Activated CD8-positive, alpha-beta memory T cell treated with anti-CD3 and anti-CD28 coated beads, Interleukin-2, amount 50 U/mL, for 1 hour (primary cell): Measurements from ENCODE around the gene LDLR.
"Not testable (repeated sequence)": the region's sequence is repeated elsewhere in the genome, so short reads cannot be mapped to it uniquely, and the experiment has no call there.

Source experiments
- DNase-seq: peaks from one replicate; pipeline ENCODE4 v3.0.0-alpha.2; 2020; ENCODE audit errors: extremely low read depth

LDLR gene

GRCh38 chr19:11105014-11105636 is 15.9 kb downstream of the LDLR start:
- no peak for DNase-seq

DNA sequence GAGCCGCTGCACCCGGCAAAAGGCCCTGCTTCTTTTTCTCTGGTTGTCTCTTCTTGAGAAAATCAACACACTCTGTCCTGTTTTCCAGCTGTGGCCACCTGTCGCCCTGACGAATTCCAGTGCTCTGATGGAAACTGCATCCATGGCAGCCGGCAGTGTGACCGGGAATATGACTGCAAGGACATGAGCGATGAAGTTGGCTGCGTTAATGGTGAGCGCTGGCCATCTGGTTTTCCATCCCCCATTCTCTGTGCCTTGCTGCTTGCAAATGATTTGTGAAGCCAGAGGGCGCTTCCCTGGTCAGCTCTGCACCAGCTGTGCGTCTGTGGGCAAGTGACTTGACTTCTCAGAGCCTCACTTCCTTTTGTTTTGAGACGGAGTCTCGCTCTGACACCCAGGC is 17.2 kb downstream of the LDLR start:
- no peak for DNase-seq

- no peak for DNase-seq
These were observed 19.5 kb downstream of the LDLR start for GRCh38 chr19:11108746-11109145.

GRCh38 chr19:11111117-11111770 is 22.0 kb downstream of the LDLR start:
- DNase-seq, result no peak

- DNase-seq, result no peak
These were observed 22.5 kb downstream of the LDLR start for GRCh38 chr19:11111771-11112144.

DNA sequence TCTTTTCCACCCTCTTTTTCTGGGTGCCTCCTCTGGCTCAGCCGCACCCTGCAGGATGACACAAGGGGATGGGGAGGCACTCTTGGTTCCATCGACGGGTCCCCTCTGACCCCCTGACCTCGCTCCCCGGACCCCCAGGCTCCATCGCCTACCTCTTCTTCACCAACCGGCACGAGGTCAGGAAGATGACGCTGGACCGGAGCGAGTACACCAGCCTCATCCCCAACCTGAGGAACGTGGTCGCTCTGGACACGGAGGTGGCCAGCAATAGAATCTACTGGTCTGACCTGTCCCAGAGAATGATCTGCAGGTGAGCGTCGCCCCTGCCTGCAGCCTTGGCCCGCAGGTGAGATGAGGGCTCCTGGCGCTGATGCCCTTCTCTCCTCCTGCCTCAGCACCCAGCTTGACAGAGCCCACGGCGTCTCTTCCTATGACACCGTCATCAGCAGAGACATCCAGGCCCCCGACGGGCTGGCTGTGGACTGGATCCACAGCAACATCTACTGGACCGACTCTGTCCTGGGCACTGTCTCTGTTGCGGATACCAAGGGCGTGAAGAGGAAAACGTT is 24.0 kb downstream of the LDLR start:
- no peak for DNase-seq

DNA sequence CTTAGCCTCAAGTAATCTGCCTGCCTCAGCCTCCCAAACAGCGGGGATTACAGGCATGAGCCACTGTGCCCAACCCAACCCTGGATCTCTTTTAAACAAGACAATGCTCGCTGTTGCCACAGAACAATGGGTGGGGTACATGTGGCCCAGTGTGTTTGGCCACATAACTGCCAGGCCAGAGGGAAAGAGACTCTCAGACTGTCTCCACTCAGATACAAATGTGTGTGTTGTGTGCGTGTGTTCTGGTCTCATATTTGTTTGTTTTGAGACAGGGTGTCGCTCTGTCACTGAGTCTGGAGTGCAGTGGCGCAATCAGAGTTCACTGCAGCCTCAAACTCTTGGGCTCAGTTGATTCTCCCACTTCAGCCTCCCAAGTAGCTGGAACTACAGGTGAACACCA is 25.8 kb downstream of the LDLR start:
- DNase-seq, result no peak

GRCh38 chr19:11115895-11116446 is 26.7 kb downstream of the LDLR start:
- DNase-seq, result no peak

- no peak for DNase-seq
These were observed 27.2 kb downstream of the LDLR start for GRCh38 chr19:11116507-11116906.

DNA sequence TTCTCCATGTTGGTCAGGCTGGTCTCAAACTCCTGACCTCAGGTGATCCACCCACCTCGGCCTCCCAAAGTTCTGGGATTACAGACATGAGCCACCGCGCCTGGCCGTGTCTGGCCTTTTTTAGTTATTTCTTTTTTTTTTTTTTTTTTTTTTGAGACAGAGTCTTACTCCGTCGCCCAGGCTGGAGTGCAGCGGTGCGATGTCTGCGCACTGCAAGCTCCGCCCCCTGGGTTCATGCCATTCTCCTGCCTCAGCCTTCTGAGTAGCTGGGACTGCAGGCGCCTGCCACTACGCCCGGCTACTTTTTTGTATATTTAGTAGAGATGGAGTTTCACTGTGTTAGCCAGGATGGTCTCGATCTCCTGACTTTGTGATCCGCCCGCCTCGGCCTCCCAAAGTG is 32.7 kb downstream of the LDLR start:
- not testable (repeated sequence) for DNase-seq

- no peak for DNase-seq
These were observed 33.9 kb downstream of the LDLR start for GRCh38 chr19:11123114-11123513.

GRCh38 chr19:11124157-11124556 is 34.9 kb downstream of the LDLR start:
- DNase-seq, result not testable (repeated sequence)

DNA sequence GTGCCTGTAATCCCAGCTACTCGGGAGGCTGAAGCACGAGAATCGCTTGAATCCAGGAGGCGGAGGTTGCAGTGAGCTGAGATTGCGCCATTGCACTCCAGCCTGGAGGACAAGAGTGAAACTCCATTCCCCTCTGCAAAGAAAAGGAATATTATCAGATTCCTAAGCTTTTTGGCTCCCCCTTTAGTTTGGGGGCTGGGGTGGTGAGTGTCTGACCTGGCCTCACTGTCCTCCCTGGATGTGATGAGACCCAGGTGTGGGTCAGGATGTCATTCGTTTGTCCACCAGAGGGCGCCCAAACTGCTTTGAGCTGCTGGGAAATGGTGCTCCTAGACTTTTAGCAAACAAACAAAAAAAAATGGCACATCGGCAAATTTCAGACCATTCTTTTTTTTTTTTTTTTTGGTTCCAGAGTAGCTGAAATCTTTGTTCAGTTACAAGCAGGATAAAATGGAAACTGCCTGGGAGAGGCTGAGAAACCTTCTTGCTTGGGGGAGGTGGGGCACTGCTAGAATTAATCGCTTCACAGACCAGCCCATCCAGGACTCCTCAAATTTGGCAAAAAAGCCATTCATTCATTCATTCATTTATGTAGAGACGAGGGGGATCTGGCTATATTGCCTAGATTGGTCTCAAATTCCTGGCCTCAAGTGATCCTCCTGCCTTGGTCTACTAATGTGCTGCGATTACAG is 36.9 kb downstream of the LDLR start:
- peak; percentile 37 for DNase-seq

DNA sequence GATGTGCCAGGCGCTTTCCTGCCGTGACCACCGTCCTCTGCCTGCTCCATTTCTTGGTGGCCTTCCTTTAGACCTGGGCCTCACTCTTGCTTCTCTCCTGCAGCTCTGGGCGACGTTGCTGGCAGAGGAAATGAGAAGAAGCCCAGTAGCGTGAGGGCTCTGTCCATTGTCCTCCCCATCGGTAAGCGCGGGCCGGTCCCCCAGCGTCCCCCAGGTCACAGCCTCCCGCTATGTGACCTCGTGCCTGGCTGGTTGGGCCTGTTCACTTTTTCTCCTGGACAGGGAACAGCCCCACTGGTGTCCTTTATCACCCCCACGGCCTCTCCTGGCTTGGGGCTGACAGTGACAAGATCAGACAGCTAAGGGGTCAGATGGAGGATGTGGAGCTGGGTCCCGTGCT is 38.6 kb downstream of the LDLR start:
- DNase-seq, result no peak

- no peak for DNase-seq
These were observed 41.7 kb downstream of the LDLR start for GRCh38 chr19:11130824-11131455.

GRCh38 chr19:11131471-11131870 is 42.2 kb downstream of the LDLR start:
- DNase-seq, result no peak

DNA sequence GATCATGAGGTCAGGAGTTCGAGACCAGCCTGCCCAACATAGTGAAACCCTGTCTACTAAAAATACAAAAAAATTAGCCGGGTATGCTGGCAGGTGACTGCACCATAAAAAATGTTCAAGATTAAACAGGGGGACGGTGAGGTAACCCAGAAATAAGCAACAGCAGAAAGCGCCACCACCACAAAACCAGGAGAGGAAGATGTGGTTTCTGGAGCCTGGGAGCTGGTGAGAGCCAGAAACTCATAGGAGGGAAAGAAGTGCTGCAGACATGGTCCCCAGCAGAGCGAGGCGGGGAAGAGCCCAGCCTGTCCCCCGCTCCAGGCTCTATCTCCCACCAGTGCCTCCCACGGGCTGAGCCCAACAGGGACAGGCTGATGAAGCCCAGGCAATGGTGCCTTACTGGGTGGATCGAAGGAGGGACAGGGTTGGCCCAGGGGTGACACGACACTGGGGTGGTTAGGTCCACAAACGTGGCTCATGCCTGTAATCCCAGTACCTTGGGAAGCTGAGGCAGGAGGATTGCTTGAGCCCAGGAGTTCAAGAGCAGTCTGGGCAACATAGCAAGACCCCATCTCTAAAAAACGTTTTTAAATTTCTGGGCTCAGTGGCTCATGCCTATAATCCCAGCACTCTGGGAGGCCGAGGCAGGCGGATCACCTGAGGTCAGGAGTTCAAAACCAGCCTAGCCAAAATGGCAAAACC is 47.3 kb downstream of the LDLR start:
- DNase-seq, result no peak

DNA sequence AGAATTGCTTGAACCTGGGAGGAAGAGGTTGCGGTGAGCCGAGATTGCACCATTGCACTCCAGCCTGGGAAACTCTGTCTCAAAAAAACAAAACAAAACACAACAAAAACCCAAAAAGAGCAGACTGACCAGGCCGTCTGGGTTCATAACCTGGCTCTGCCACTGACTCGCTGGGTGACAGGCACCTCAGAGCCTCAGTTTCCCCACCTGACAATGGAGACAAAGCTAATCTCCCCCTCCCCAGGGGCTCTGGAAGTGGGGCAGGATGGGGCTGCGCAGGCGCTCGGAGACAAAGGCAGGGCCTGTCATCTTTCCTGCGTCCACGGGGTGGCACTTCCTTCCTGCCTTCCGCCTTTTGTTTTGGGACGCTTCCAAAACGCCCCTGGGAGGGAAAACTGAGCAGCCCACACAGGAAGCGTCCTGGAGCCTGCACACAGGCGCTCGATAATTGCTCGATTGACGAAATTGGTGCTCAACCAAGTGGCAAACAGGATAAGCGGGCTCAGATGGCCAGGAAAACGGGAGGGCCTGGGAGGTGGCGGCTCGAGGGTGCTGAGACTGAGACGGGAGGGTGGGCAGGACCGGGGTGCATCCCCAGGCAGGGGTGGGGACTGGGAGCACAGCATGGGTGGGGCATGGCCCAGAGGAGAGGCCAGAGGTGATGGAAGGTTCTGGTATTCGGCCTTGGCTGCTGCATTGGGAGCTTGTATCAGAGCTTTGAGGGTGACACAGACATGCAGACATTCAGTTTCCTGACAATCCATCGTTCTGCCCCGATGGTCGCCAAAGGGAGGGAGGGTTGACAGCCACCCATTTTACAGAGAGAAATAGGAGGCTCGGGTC is 48.5 kb downstream of the LDLR start:
- peak; percentile 12 for DNase-seq

DNA sequence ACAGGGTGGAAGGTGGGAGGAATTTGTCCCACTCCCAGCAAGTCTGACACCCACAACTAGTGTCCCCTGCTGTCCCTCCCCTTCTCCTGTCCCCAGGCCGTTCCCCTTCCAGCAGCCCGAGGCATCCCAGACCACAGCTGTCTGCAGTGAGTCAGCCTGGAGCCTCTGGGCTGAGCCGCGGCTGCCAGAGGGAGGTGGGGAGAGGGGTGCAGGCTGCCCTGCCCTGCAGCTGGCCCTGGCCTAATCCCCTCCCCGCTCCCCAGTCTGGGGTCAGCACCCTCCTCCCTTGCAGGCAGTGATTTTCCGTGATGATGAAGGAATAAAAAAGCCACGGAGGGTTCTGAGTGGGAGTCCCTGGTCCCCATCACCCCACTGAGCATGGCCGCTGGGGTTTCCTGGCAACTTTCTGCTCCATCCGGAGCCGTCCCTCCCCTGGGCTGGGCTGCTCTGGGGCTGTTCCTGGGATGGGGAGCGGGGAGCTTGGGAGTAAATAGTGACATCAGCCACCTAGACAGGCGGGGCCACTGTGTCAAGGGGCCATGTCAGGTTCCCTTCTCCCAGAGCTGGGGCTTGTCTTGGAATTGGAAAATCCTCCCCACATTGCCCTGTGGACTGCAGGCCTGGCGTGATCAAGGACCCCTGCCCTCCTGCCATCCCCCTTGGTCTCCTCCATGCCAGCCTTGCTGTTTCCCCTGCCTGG is 49.5 kb downstream of the LDLR start:
- DNase-seq, result no peak

- DNase-seq, result not testable (repeated sequence)
These were observed 50.8 kb downstream of the LDLR start for GRCh38 chr19:11140023-11140538.
